HG03457 (cell line): Measurements from ENCODE around the gene LRRC47.
"Not testable (repeated sequence)": the region's sequence is repeated elsewhere in the genome, so short reads cannot be mapped to it uniquely, and the experiment has no call there.

ENCODE experiments used
- ATAC-seq: cut with Tn5 transposase; IDR thresholded peaks from one replicate; pipeline ENCODE4 v1.9.1; 2021; ENCODE audit warnings: moderate number of reproducible peaks; ENCODE audit not compliant: unreplicated experiment

LRRC47 gene

GRCh38 chr1:3816331-3817137 lies 20.2 kb upstream of the LRRC47 start:
- ATAC-seq, result no peak

DNA sequence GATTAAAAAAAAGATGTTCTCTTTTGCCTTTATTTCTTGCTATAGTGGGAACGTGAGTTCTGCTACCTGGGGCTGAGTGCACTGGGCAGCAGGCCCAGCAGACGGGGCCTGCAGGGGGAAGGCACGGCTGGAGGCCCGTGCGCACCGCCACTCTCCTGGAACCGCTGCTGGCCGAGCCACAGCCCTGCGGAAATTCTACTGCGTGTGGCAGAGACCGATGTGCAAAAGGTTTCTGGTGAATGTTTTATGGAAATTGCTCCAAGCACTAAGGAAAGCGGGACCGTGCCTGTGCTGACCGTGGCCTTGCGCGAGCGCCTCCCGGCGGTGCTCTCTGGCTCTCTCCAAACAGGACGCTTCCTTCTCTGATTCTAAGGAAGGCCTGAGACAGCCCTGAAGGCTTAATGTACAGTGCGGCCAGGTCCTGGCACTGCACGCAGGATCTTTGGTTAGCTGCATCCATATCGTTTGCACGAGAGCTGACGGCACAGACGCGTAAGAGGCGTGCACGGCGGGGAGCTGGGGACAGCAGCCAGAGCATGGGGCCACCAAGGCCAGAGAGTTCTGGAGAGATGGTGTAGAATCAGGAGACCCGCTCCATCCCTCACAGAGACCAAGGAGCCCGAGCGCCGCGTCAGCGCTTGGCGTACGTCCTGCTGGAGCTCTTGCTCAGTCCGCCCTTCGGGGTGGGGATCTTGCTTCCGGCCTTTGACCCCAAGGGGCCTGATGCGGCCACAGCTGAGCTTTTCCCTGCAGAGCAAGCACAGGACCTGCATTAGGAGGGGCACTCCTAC lies 18.7 kb upstream of the LRRC47 start:
- no peak for ATAC-seq

- no peak for ATAC-seq
These were observed 17.8 kb upstream of the LRRC47 start for GRCh38 chr1:3814065-3814464.

DNA sequence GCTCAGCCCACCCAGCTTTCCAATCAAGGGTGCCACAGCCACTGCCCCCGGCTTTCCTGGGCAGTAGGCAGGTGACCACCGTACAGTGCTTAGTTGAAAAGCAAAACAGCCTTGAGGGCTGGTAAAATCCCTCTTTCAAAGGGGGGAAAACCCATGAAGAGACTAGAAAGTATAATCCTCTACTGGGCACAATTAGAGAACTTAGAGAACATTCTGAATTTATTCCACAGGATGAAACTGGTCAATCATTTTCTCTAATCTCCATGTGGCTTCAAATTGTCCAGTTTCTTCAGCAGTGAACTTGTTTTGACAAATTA lies 15.3 kb upstream of the LRRC47 start:
- ATAC-seq, result no peak

GRCh38 chr1:3810149-3810761 lies 14.0 kb upstream of the LRRC47 start:
- ATAC-seq, result not testable (repeated sequence)

- no peak for ATAC-seq
These were observed 13.4 kb upstream of the LRRC47 start for GRCh38 chr1:3809680-3810079.

GRCh38 chr1:3807769-3808168 lies 11.5 kb upstream of the LRRC47 start:
- no peak for ATAC-seq

GRCh38 chr1:3805038-3805437 lies 8.7 kb upstream of the LRRC47 start:
- no peak for ATAC-seq

DNA sequence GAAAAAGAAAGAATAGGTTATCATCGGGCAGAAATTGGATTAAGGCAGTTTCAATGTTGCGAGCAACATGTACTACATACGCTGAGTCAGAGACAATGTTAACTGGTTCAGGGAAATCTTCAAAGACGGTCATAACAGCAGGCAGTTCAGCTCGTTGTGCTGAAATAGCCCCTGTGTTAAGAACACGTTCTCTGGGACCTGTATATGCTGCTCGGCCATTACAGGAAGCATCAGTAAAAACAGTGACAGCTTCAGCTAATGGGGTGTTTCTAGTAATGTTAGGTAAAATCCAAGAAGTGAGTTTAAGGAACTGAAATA lies 8.3 kb upstream of the LRRC47 start:
- not testable (repeated sequence) for ATAC-seq

- no peak for ATAC-seq
These were observed 7.8 kb upstream of the LRRC47 start for GRCh38 chr1:3803905-3804626.

GRCh38 chr1:3800795-3801194 lies 4.5 kb upstream of the LRRC47 start:
- ATAC-seq, result not testable (repeated sequence)

GRCh38 chr1:3799976-3800685 lies 3.8 kb upstream of the LRRC47 start:
- no peak for ATAC-seq

- no peak for ATAC-seq
These were observed 664 bp downstream of the LRRC47 start for GRCh38 chr1:3795453-3796214.

- no peak for ATAC-seq
These were observed 5.3 kb downstream of the LRRC47 start for GRCh38 chr1:3790952-3791351.

DNA sequence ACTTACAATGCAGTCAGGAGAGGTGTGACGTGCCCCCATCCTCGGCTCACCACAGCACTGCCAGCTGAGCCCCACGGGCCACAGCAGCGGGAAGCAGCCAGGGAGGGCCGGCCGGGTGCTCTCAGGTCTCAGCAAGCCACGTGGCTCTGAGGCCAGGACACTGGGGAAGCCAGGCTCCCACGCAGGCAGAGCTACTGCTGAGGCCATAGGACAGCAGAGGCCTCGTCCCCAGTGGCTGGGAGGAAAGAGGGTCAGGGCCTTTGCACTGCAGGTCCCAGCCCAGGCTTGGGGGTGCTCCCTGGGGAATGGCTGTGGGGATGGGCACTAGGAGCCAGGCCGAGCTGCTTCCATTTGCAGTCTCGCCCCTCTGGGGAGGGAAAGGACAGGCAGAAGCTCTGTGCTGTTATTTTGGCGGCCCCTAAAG lies 5.8 kb downstream of the LRRC47 start:
- no peak for ATAC-seq

DNA sequence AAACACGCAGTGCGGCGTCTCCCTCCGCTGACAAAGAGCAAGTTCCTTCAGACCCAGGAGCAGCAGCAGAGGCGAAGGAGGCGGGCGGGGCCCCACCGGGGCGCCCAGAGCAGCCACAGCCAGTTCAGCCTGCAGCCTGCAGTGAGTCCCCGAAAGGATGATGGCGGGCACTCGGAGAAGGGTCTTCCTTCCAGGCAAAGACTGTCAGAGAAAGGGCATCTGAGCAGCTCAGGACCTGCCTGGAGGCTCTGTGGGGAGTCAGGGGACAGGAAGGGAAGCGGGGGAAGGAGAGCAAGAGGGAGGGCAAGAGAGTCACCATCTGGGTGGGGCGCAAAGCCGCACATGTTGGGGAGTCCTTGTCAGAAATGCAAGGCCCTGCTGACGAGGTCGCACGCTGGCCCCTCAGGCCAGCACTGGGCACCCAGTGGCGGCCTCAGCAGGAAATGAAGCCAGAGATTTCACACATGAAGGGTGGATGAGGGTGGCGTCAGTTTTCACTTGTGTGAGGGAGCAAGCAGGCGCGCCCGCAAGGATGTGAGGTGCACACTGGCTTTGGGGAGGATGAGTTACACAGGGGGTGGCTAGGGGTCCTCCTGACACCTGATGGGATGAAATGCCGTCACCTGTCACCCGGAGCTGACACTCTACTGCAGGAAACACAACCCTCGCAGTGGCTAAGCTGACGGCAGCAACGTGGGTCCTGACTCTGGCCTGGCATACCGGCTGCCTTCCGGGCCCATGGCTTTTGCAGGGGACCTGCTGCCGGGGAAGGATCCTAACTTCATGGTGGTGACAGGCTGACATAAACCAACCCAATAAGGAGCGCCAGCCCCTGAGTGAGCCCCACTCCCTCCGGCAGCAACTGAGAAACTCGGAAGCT lies 6.6 kb downstream of the LRRC47 start:
- no peak for ATAC-seq

DNA sequence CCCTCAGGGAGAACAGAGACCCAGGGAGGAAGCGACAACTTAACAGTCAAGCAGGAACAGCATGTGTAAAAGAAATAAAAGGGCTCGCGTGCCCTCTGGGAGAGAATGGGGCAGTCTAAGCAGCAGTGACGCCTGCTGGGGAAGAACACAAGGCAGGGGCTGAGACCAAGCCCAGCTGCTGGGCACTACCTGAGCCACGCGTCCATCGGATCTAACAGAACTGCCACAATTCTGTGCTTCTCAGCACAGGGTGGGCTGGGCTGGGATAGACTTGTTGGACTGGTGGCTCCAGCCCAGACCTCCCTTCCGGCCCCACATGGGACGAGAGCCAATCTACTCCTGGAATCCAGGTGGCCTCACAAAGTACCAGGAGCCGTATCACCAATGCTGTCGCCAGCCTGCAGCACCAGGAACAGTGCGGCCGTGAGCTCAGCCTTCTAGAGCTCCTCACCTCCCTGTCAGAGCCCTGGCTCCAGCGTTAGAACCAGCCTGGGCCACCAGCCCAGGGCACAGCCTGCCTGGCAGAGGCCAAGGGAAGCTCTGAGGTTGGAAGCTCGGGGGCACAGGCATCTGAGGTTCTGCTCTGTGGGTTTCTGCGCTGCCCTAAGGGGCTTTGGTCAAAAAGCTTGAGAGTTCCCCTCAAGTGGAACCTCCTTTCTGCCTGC lies 7.4 kb downstream of the LRRC47 start:
- ATAC-seq, result no peak

- no peak for ATAC-seq
These were observed 8.3 kb downstream of the LRRC47 start for GRCh38 chr1:3787745-3788605.
